CD8-positive, alpha-beta memory T cell (primary cell): ENCODE data around the gene FBXO10. TPM values are rescaled to one million over a fixed set of nuclear protein-coding genes. Genes with fewer than 3 reads are reported as not detected.
"Not testable (repeated sequence)": the region's sequence is repeated elsewhere in the genome, so short reads cannot be mapped to it uniquely, and the experiment has no call there.

Experiments
- CTCF ChIA-PET: fragments of 350-600 bp; sonication (Branson Sonifier 250); formaldehyde crosslinking; loops from one replicate; lab custom pipeline; 2021; ENCODE audit warnings: antibody characterized with exemption; lab: Charles Lee
- POLR2A ChIA-PET: fragments of 350-600 bp; sonication (Branson Sonifier 250); formaldehyde crosslinking; loops from one replicate; lab custom pipeline; 2021; ENCODE audit warnings: antibody characterized with exemption; lab: Charles Lee
- DNase-seq, 5 donors: peaks; one replicate each; pipeline versions ENCODE4 v3.0.0 to v3.0.0-alpha.2; 2020 to 2022; ENCODE audit warnings: mixed read lengths in 1 of 5
- H3K27ac ChIP-seq: one replicate; pipeline ENCODE4 v1.7.0; 2013; ENCODE audit warnings: low read depth, mild to moderate bottlenecking, low read length, moderate library complexity
- H3K27me3 ChIP-seq: 2 replicates; pipeline ENCODE4 v1.7.0; 2013; ENCODE audit warnings: low read length, mild to moderate bottlenecking; ENCODE audit not compliant: insufficient read depth, poor library complexity, severe bottlenecking
- H3K36me3 ChIP-seq: 2 replicates; pipeline ENCODE4 v1.7.0; 2013; ENCODE audit warnings: mild to moderate bottlenecking, low read length, moderate library complexity; ENCODE audit not compliant: insufficient read depth
- H3K4me1 ChIP-seq: 2 replicates; pipeline ENCODE4 v1.7.0; 2013; ENCODE audit warnings: mild to moderate bottlenecking, low read length, moderate library complexity; ENCODE audit not compliant: insufficient read depth
- H3K4me3 ChIP-seq: 2 replicates; pipeline ENCODE4 v1.7.0; 2013; ENCODE audit warnings: mild to moderate bottlenecking, low read length
- H3K9me3 ChIP-seq: 2 replicates; pipeline ENCODE4 v1.7.0; 2013; ENCODE audit warnings: mild to moderate bottlenecking, low read length
- H3K27ac Mint-ChIP-seq, 8 donors: one replicate each; pipeline ENCODE4 v1.8.0; 2020 to 2021; ENCODE audit warnings: mixed read lengths in 8 of 8, mild to moderate bottlenecking in 6 of 8, inconsistent platforms in 3 of 8, moderate library complexity in 3 of 8
- H3K27me3 Mint-ChIP-seq, 2 donors: one replicate each; pipeline ENCODE4 v1.8.0; 2020 to 2021; ENCODE audit warnings: mixed read lengths in 2 of 2, mild to moderate bottlenecking in 1 of 2, moderate library complexity in 1 of 2
- H3K36me3 Mint-ChIP-seq, 3 donors: one replicate each; pipeline ENCODE4 v1.8.0; 2020 to 2021; ENCODE audit warnings: mixed read lengths in 3 of 3, inconsistent platforms in 1 of 3, mild to moderate bottlenecking in 1 of 3
- H3K4me1 Mint-ChIP-seq, 3 donors: one replicate each; pipeline ENCODE4 v1.8.0; 2020 to 2021; ENCODE audit warnings: mixed read lengths in 3 of 3, inconsistent platforms in 1 of 3, mild to moderate bottlenecking in 1 of 3
- H3K4me3 Mint-ChIP-seq, 7 donors: one replicate each; pipeline ENCODE4 v1.8.0; 2020 to 2021; ENCODE audit warnings: mixed read lengths in 7 of 7, mild to moderate bottlenecking in 6 of 7, moderate library complexity in 4 of 7, inconsistent platforms in 2 of 7
- H3K9me3 Mint-ChIP-seq, 5 donors: one replicate each; pipeline ENCODE4 v1.8.0; 2020 to 2022; ENCODE audit warnings: mixed read lengths in 5 of 5, mild to moderate bottlenecking in 3 of 5, moderate library complexity in 2 of 5, inconsistent platforms in 1 of 5
- polyA plus RNA-seq: library from polyadenylated mRNA; unstranded; fragments of 300-500 nt; fragmentation: Illumina TruSeq; gene quantifications from one replicate; pipeline ENCODE4 v1.2.3, GENCODE V29; 2021
- total RNA-seq, 2 experiments: library from RNA; stranded (reverse); gene quantifications; one replicate each; pipeline ENCODE4 v1.2.3, GENCODE V29; 2021

The FBXO10 gene
- total and polyA plus RNA-seq, 3 experiments from 2014 or later = 0.82 to 2.8 (median 2.3) TPM

DNA sequence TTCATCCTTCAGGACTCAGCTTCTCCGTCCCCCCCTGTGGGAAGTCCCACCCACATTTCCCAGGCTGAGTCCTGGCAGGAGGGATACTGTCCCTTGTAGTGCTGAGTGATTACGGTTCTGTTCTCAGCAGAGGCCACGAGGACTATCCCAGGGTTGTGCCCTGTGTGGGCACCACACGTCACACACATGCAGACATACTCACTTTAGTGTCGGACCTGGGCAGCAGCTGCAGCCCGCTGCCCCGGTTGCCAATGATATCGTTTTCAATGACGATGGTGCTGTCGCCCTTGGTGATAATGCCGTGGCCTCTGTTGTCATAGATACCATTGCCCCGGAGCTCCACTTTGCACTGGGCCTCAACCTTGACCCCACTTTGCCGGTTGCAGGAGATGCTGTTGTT lies 58.3 kb downstream of the FBXO10 start:
- Histone ChIP-seq H3K9me3 (no peaks in the 10 kb centered on the region), H3K4me1 (no peaks in the 10 kb centered on the region), H3K36me3 (no peaks in the 10 kb centered on the region), H3K4me3 (no peak overlapping the region), H3K27me3 (no peaks in the 10 kb centered on the region), H3K27ac (no peak overlapping the region)
- Mint-ChIP-seq H3K36me3 (peaks cover 3 to 10% (median 7%) of the 10 kb centered on the region in 3 donors), H3K27ac (no peak overlapping the region), H3K4me1 (peaks cover under 1 to 15% (median 7%) of the 10 kb centered on the region in 3 donors), H3K9me3 (no peaks in the 10 kb centered on the region), H3K27me3 (no peaks in the 10 kb centered on the region), H3K4me3 (no peak overlapping the region)
- CTCF ChIA-PET = no interaction called here
- no peak for DNase-seq
- POLR2A ChIA-PET = no interaction called here

- Histone ChIP-seq H3K36me3 (no peaks in the 10 kb centered on the region), H3K27ac (no peak overlapping the region), H3K9me3 (no peaks in the 10 kb centered on the region), H3K4me1 (no peaks in the 10 kb centered on the region), H3K27me3 (no peaks in the 10 kb centered on the region), H3K4me3 (no peak overlapping the region)
- peaks cover 2 to 5% (median 4%) of the 10 kb centered on the region in 3 donors for H3K36me3 Mint-ChIP-seq
- DNase-seq = no peak
- peaks cover 0 to 2% of the 10 kb centered on the region in 2 donors for H3K27me3 Mint-ChIP-seq
- ChIA-PET POLR2A (no interaction called here), CTCF (no interaction called here)
- peak overlapping the region in 3 of 8 donors; percentile 23 to 88 (median 81) for H3K27ac Mint-ChIP-seq
- no peak overlapping the region for H3K4me3 Mint-ChIP-seq
- H3K9me3 Mint-ChIP-seq = no peaks in the 10 kb centered on the region
- peaks cover 9 to 29% (median 11%) of the 10 kb centered on the region in 3 donors for H3K4me1 Mint-ChIP-seq
Measured at GRCh38 chr9:37515620-37516258, 60.4 kb downstream of the FBXO10 start.

- Mint-ChIP-seq H3K4me1 (peaks cover 9 to 29% (median 11%) of the 10 kb centered on the region in 3 donors), H3K27me3 (peaks cover 0 to 2% of the 10 kb centered on the region in 2 donors), H3K4me3 (no peak overlapping the region), H3K36me3 (peaks cover 0 to 3% (median 2%) of the 10 kb centered on the region in 3 donors), H3K27ac (peak overlapping the region in 3 of 8 donors; percentile 53 to 88 (median 81)), H3K9me3 (no peaks in the 10 kb centered on the region)
- Histone ChIP-seq H3K36me3 (no peaks in the 10 kb centered on the region), H3K27me3 (no peaks in the 10 kb centered on the region), H3K4me1 (no peaks in the 10 kb centered on the region), H3K9me3 (no peaks in the 10 kb centered on the region), H3K4me3 (no peak overlapping the region), H3K27ac (no peak overlapping the region)
- POLR2A ChIA-PET = no interaction called here
- no peak for DNase-seq
- CTCF ChIA-PET = no interaction called here
Measured at GRCh38 chr9:37514999-37515398, 61.2 kb downstream of the FBXO10 start.

GRCh38 chr9:37514415-37514814 lies 61.8 kb downstream of the FBXO10 start:
- DNase-seq, H3K27me3 ChIP-seq, CTCF ChIA-PET, H3K4me3 Mint-ChIP-seq, H3K4me1 ChIP-seq, H3K9me3 ChIP-seq, POLR2A ChIA-PET, H3K27me3 Mint-ChIP-seq, H3K4me3 ChIP-seq, H3K9me3 Mint-ChIP-seq, H3K36me3 ChIP-seq, H3K27ac ChIP-seq, H3K36me3 Mint-ChIP-seq: not testable (repeated sequence)
- H3K27ac Mint-ChIP-seq = peak overlapping the region in 3 of 8 donors; percentile 32 to 88 (median 68)
- peaks cover 9 to 29% (median 11%) of the 10 kb centered on the region in 3 donors for H3K4me1 Mint-ChIP-seq

DNA sequence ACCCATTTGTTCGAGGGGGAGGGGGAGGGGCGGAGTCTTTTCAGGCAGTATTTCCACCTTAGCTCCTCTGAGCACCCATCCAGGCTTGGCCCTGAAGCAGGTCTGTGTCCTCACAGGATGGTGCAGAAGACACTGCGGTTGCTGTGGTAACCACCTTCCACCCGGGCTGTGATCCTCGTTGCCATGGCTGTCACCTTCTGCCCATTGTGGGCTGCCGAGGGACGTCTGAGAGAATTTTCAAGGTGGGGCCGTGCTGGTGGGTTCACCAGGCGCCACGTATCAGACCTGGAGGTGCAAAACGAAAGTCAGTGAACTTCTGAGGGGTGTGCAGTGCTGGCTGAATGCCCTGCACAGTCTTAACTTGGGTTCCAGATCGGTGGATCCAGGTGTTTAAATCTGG lies 63.7 kb downstream of the FBXO10 start:
- ChIA-PET CTCF (interaction anchor here (1.1 kb wide), 1 partner anchor 23 kb away, joined by 3 read pairs; no protein-coding TSS in a partner anchor), POLR2A (no interaction called here)
- H3K36me3 ChIP-seq = no peaks in the 10 kb centered on the region
- no peaks in the 10 kb centered on the region for H3K27me3 ChIP-seq
- no peak overlapping the region for H3K4me3 ChIP-seq
- no peaks in the 10 kb centered on the region for H3K4me1 ChIP-seq
- H3K9me3 Mint-ChIP-seq = no peaks in the 10 kb centered on the region
- peaks cover 0 to 3% of the 10 kb centered on the region in 2 donors for H3K27me3 Mint-ChIP-seq
- H3K27ac Mint-ChIP-seq = peak overlapping the region; percentile 50 to 94 (median 86)
- no peak overlapping the region for H3K27ac ChIP-seq
- no peaks in the 10 kb centered on the region for H3K9me3 ChIP-seq
- H3K4me1 Mint-ChIP-seq = peaks cover 15 to 29% (median 18%) of the 10 kb centered on the region in 3 donors
- peaks cover 0 to 12% (median 3%) of the 10 kb centered on the region in 3 donors for H3K36me3 Mint-ChIP-seq
- peak overlapping the region; percentile 54 to 70 (median 61) for H3K4me3 Mint-ChIP-seq
- DNase-seq = peak in 4 of 5 donors; percentile 53 to 81 (median 64)

GRCh38 chr9:37511016-37512010 lies 64.9 kb downstream of the FBXO10 start:
- ChIA-PET POLR2A (no interaction called here), CTCF (interaction anchor here (1.1 kb wide), 1 partner anchor 24 kb away, joined by 3 read pairs; no protein-coding TSS in a partner anchor)
- no peak for DNase-seq

GRCh38 chr9:37510053-37510452 lies 66.1 kb downstream of the FBXO10 start:
- H3K4me1 ChIP-seq, H3K9me3 ChIP-seq, H3K27ac ChIP-seq, H3K36me3 ChIP-seq, H3K4me3 Mint-ChIP-seq, H3K27me3 Mint-ChIP-seq, DNase-seq, H3K27me3 ChIP-seq, H3K4me3 ChIP-seq, POLR2A ChIA-PET, H3K9me3 Mint-ChIP-seq: not testable (repeated sequence)
- peak overlapping the region in 6 of 8 donors; percentile 24 to 70 (median 44) for H3K27ac Mint-ChIP-seq
- H3K4me1 Mint-ChIP-seq = peaks cover 27 to 30% (median 29%) of the 10 kb centered on the region in 3 donors
- CTCF ChIA-PET = interaction anchor here (1.3 kb wide), 1 partner anchor 23 kb away, joined by 4 read pairs; no protein-coding TSS in a partner anchor
- peaks cover 2 to 17% (median 3%) of the 10 kb centered on the region in 3 donors for H3K36me3 Mint-ChIP-seq

More at GRCh38 chr9:37511016-37512010, 64.9 kb downstream of the FBXO10 start:
- Mint-ChIP-seq H3K4me3 (peak overlapping the region in 1 of 7 donors; percentile 40), H3K36me3 (peaks cover 0 to 14% (median 3%) of the 10 kb centered on the region in 3 donors), H3K4me1 (peaks cover 25 to 29% (median 26%) of the 10 kb centered on the region in 3 donors), H3K27me3 (peaks cover 0 to 3% of the 10 kb centered on the region in 2 donors), H3K27ac (peak overlapping the region in 7 of 8 donors; percentile 77 to 94 (median 92)), H3K9me3 (no peaks in the 10 kb centered on the region)
- Histone ChIP-seq H3K4me1 (no peaks in the 10 kb centered on the region), H3K27me3 (no peaks in the 10 kb centered on the region), H3K36me3 (no peaks in the 10 kb centered on the region), H3K9me3 (no peaks in the 10 kb centered on the region), H3K4me3 (no peak overlapping the region), H3K27ac (no peak overlapping the region)
